Head of caudate nucleus (tissue), 42 donors: ENCODE results near the gene ASIC2.
"Not testable (repeated sequence)": the region's sequence is repeated elsewhere in the genome, so short reads cannot be mapped to it uniquely, and the experiment has no call there.

ENCODE experiments used
- DNase-seq, 42 donors: peaks; one replicate each; pipeline versions ENCODE4 v3.0.0 to v3.0.0-alpha.2; 2020 to 2021; ENCODE audit warnings: mixed read lengths in 7 of 42
- intact Hi-C: fragments of 100-400 bp; cut with DNase I; formaldehyde crosslinking; loops from one replicate; pipeline ENCODE4 v1.15.0; 2022

ASIC2 gene

GRCh38 chr17:32985050-32985756 lies 307.9 kb downstream of the ASIC2 start:
- DNase-seq = no peak
- intact Hi-C loops = no loop called here

- intact Hi-C loops, DNase-seq: not testable (repeated sequence)
Measured at GRCh38 chr17:32981611-32982010, 311.5 kb downstream of the ASIC2 start.

DNA sequence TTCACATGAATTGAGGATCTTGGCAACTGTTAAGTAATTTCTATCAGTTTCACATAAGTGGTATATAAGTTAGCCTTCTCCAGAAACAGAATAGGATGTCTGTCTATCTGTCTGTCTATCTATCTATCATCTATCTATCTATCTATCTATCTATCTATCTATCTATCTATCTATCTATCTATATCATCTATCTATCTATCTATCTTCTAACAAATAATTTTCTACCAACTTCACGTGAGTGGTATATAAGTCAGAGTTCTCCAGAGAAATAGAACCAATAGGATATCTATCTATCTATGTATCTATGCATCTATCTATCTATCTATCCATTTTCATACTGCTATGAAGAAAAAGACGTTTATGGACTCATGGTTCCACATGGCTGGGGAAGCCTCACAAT lies 312.9 kb downstream of the ASIC2 start:
- no peak for DNase-seq
- intact Hi-C loops = no loop called here

GRCh38 chr17:32976605-32977004 lies 316.5 kb downstream of the ASIC2 start:
- intact Hi-C loops = loop anchor here (10.0 kb wide), 1 partner anchor 58 kb away; no protein-coding TSS in a partner anchor
- no peak for DNase-seq

DNA sequence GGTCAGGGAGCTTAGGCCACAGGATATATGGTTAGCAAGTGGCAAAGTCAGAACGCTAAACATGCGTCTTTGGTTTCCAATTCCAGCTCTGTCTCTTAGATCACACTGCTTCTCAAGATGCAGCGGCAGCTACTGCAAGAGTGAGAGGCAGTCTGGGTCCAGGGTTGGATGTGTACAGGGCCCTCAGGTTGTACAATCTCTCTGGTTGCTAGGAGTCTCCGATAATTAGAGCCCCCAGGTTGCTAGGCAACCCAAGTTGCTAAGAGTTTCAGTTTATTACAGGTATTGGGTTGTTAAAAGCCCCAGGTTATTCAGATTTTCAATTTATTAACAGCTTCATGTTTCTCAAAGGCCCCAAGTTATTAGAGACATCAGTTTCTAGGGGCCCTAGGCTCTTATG lies 317.0 kb downstream of the ASIC2 start:
- intact Hi-C loops = loop anchor here (10.0 kb wide), 1 partner anchor 59 kb away; no protein-coding TSS in a partner anchor
- DNase-seq = no peak

DNA sequence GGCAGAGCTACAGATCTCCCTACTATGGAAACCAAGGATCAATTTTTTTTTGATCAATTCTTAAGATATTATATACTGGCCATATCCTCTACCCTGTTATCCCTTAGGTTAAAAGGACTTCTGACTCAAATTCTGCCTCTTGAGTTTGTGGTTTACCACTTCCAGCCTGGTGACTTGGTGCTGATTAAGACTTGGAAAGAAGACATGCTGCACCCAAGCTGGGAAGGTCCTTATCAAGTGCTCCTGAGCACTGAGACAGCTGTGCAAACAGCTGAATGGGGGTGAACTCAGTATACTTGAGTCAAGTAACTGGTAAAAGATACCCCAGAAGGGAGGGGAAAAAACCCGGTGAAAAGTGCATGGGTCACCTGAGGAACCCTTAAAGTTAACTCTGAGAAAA lies 321.9 kb downstream of the ASIC2 start:
- intact Hi-C loops = loop anchor here (10.0 kb wide), 1 partner anchor 64 kb away; no protein-coding TSS in a partner anchor
- DNase-seq = no peak

- intact Hi-C loops = loop anchor here (10.0 kb wide), 1 partner anchor 65 kb away; no protein-coding TSS in a partner anchor
- DNase-seq = no peak
Measured at GRCh38 chr17:32970281-32970680, 322.8 kb downstream of the ASIC2 start.

DNA sequence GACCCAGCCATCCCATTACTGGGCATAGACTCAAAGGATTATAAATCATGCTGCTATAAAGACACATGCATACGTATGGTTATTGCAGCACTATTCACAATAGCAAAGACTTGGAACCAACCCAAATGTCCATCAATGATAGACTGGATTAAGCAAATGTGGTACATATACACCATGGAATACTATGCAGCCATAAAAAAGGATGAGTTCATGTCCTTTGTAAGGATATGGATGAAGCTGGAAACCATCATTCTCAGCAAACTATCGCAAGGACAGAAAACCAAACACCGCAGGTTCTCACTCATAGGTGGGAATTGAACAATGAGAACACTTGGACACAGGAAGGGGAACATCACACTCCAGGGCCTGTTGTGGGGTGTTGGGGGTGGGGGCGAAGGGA lies 323.9 kb downstream of the ASIC2 start:
- intact Hi-C loops, DNase-seq: not testable (repeated sequence)

- no peak for DNase-seq
- intact Hi-C loops = no loop called here
Measured at GRCh38 chr17:32964541-32964940, 328.6 kb downstream of the ASIC2 start.
